ENCODE data around the gene FHIT. TPM values are rescaled to one million over a fixed set of nuclear protein-coding genes. Genes with fewer than 3 reads are reported as not detected.

Gene FHIT
- polyA plus RNA-seq, 1 experiment, result 0.11 TPM

DNA sequence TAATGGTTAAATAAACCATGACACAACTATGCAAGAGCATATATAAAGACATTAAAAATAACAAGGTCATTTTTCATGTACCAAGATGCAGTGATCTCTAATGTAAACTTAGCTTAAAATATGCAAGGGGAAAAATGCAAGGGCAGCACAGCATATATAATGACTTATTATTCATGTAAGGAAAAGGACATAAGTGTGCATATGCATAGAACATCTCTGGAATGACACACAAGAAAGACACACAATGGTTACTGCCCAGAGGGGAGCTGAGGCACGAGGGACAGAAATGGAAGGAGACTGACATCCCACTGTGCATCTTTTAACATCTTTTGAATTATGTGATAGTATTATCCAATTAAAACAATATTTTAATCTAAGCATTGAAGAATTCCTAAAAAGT, 79.0 kb downstream of the FHIT start:
- POLR2A ChIA-PET, result no interaction called here
- H3K4me3 ChIP-seq (ENCODE audit: low read depth, low read length), result no peak overlapping the region
- TF ChIP-seq, protein P1, sequence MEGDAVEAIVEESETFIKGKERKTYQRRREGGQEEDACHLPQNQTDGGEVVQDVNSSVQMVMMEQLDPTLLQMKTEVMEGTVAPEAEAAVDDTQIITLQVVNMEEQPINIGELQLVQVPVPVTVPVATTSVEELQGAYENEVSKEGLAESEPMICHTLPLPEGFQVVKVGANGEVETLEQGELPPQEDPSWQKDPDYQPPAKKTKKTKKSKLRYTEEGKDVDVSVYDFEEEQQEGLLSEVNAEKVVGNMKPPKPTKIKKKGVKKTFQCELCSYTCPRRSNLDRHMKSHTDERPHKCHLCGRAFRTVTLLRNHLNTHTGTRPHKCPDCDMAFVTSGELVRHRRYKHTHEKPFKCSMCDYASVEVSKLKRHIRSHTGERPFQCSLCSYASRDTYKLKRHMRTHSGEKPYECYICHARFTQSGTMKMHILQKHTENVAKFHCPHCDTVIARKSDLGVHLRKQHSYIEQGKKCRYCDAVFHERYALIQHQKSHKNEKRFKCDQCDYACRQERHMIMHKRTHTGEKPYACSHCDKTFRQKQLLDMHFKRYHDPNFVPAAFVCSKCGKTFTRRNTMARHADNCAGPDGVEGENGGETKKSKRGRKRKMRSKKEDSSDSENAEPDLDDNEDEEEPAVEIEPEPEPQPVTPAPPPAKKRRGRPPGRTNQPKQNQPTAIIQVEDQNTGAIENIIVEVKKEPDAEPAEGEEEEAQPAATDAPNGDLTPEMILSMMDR (IDR thresholded peaks at IDR 0.05; ENCODE audit: insufficient read depth, low read depth, low read length), result no peak
- H3K27me3 ChIP-seq (ENCODE audit: control insufficient read depth, insufficient read depth, low read length), result no peaks in the 10 kb centered on the region
- no peak for DNase-seq (ENCODE audit: low read depth)
- no peaks in the 10 kb centered on the region for H3K36me3 ChIP-seq (ENCODE audit: control insufficient read depth, insufficient read depth, low read length)
- CTCF ChIA-PET, result no interaction called here

DNA sequence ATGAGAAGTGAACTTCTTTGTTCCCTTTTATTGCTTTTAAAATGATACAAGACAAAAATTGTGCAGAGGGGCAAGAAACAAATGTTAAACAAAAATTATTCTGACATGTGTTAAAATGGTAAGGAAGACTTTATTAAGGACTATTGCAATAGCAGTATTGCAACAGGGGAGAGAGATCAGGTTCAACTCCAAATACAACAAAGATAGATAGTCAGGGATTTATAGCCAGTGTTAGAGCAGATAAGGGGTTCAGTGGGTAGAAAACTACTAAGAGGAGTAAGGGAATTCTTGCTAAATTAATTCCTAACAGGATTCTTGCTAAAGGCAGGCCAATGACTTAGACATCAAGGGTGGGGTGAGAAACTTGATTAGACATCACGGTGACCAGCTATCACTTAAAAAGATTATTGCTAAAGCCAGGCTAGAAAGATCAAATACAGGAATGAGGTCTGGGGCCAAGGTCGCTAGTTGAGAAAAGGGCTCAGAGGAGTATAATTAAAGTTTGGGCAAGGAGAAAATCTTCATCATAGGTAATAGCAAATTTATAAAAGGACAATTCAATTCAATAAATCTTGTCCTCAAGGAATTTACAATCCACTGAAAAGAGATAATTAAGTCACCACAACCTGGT, 81.5 kb downstream of the FHIT start:
- POLR2A ChIA-PET, result no interaction called here
- CTCF ChIA-PET, result no interaction called here

DNA sequence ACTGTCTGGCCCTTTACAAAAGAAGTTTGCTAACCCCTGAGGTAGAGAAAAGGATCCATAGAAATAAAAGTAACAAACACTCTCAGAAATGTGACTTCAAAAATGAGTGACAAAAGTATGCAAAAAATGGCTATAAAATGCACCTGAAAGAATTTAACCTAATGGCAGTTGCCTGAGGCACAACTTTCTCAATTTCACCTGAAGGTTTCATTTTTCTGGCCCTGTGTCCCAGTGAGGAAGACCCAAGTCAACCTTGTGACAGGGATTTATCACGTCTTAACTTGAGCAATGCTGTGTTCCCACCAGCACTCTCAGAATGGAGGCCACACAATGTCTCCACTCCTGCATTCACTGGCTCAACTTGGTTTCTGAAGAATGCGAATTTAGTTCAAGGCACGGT, 83.0 kb downstream of the FHIT start:
- CTCF ChIA-PET, result no interaction called here

More for the DNA sequence above, 81.5 kb downstream of the FHIT start:
- no peak for DNase-seq (ENCODE audit: low read depth)
- Histone ChIP-seq H3K27me3 (ENCODE audit: control insufficient read depth, insufficient read depth, low read length) (no peaks in the 10 kb centered on the region), H3K4me3 (ENCODE audit: low read depth, low read length) (no peak overlapping the region), H3K36me3 (ENCODE audit: control insufficient read depth, insufficient read depth, low read length) (no peaks in the 10 kb centered on the region)
- TF ChIP-seq, protein P1 (IDR thresholded peaks at IDR 0.05; ENCODE audit: insufficient read depth, low read depth, low read length), result no peak

DNA sequence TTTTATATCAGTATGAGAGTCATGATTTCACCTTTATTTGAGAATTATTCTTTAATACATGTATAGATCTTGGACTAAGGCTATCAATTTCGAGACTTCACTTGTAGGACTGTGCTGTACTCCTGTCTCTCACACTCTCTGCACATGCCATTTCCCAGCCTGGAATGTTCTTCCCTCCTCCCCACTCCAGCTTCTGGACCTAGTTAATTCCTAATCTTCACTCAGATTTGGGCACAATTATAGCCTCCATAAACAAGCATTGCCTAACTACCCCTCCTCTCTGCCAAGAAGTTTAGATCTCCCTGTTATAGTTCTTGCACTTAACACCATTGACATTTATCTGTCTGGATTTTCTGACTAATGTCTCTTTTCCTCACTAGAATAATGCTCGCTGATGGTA, 88.3 kb downstream of the FHIT start:
- no peaks in the 10 kb centered on the region for H3K36me3 ChIP-seq (ENCODE audit: control insufficient read depth, insufficient read depth, low read length)
- ChIA-PET POLR2A (no interaction called here), CTCF (no interaction called here)
- TF ChIP-seq, protein P1 (IDR thresholded peaks at IDR 0.05; ENCODE audit: insufficient read depth, low read depth, low read length), result no peak
- no peaks in the 10 kb centered on the region for H3K27me3 ChIP-seq (ENCODE audit: control insufficient read depth, insufficient read depth, low read length)
- DNase-seq (ENCODE audit: low read depth), result no peak
- H3K4me3 ChIP-seq (ENCODE audit: low read depth, low read length), result no peak overlapping the region

More for the DNA sequence above, 83.0 kb downstream of the FHIT start:
- DNase-seq (ENCODE audit: low read depth), result no peak
- Histone ChIP-seq H3K4me3 (ENCODE audit: low read depth, low read length) (no peak overlapping the region), H3K36me3 (ENCODE audit: control insufficient read depth, insufficient read depth, low read length) (no peaks in the 10 kb centered on the region), H3K27me3 (ENCODE audit: control insufficient read depth, insufficient read depth, low read length) (no peaks in the 10 kb centered on the region)
- TF ChIP-seq, protein P1 (IDR thresholded peaks at IDR 0.05; ENCODE audit: insufficient read depth, low read depth, low read length), result no peak
- POLR2A ChIA-PET, result no interaction called here

- ChIA-PET CTCF (no interaction called here), POLR2A (no interaction called here)
- TF ChIP-seq, protein P1 (IDR thresholded peaks at IDR 0.05; ENCODE audit: insufficient read depth, low read depth, low read length), result no peak
- no peak for DNase-seq (ENCODE audit: low read depth)
- Histone ChIP-seq H3K4me3 (ENCODE audit: low read depth, low read length) (no peak overlapping the region), H3K36me3 (ENCODE audit: control insufficient read depth, insufficient read depth, low read length) (no peaks in the 10 kb centered on the region), H3K27me3 (ENCODE audit: control insufficient read depth, insufficient read depth, low read length) (no peaks in the 10 kb centered on the region)
These were observed 92.6 kb downstream of the FHIT start for GRCh38 chr3:61158667-61159066.

All from BJ (cell line).